Hematopoietic multipotent progenitor cell treated with erythropoietin and hydrocortisone succinate and interleukin-3 and kit ligand, for 4 days (in vitro differentiated cells): ENCODE results near the gene TCEA2.
"Not testable (repeated sequence)": the region's sequence is repeated elsewhere in the genome, so short reads cannot be mapped to it uniquely, and the experiment has no call there.

Source experiments
- DNase-seq: peaks from one replicate; pipeline ENCODE4 v3.0.0-alpha.2; 2015

The TCEA2 gene

DNA sequence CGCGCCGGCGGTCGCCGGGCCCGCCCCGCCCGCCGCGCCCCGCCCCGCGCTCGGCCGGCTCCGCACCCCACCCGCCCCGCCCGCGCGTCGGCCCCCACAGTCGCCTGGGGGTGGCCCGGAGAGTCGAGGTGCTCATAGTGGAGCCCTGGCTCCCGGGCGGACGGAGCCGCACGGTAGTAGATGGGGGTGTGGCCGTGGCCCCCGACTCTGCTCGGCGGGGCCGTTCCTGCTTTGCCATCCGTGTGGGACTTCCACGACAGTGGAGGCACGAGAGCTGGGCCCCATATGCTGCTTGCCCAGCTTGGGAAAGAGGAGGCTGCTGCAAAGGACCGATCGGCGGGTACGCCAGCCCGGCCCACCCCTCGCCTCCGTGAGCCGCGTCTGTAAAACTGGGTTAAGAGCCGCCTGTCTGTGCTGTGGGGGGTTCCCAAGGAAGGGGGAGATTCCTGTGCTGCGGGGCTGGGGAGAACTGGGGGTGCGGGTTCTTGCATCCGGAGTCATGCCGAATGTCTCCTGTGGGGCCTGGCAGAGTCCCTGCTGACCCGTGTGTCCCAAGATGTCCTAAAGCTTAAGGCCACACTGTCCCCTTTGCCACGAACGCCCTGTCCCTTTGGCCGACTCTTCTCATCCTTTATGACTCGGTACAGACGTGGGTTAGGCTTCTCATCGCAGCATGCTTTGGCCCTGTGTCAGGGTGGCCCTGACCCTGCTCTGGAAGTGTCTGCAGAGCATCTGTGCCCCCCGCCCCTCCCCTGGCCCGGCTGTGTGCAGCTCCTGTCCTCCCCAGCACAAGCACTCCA, 17.2 kb downstream of the TCEA2 start, which contains the start of gene OPRL1:
OPRL1 (plus strand) TSS at position 70 of the 800 bp plus-strand sequence. CDS start 12,639 bp downstream, outside the sequence.
- no peak for DNase-seq

DNA sequence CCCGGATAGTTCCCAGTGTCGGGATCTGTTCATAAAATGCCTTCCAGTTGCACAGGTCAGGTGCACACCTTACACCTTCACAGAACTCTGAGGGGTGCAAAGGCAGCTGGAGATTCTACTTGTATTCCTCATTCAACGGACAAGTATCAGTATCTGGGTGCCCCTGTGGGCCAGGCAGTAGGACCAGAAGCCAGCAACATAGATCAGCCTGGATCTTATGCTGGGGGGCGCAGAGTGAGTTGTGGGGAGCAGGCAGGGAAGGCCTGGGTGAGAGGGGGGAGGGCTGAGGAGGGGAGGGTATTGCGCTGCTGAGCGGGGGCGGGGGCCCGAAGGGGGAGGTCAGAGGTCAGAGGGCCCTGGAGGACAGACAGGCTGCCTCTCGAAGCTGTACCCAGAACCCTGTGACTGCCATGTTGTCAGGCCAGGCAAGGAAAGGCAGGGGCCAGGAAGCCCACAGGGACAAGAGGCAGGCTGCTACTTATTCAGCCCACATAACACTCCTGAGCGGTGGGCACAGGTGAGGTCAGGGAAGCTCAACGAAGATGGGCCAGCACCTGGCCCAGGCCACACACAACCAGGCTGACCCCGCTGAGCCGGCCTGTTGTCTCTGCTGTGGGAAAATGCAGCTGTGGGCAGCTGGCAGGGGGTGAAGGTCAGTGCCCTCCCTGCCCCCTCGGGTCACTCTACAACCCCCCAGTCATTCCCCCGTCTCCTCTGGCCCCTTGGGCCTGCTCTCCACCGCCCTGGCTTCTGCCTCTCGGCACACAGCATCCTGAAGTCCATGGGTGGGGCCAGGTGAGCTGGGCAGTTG, 18.0 kb downstream of the TCEA2 start:
- DNase-seq, result no peak

DNA sequence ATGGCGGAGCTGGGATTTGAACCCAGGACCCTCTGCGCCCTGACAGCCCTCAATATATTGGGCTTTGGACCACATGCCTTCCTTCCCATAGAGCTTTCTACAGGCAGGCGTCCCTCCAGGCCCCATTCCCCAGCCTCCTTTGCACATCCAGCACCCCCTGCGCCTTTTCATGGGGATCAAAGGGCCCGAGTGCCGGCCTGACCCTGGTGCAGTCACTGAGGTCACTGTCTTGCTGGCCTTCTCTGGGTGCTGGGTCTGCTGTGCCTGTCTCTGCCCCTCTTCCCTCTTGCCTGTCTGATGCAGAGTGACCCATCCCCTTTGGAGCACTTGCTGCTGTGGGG, 18.6 kb downstream of the TCEA2 start:
- no peak for DNase-seq

DNA sequence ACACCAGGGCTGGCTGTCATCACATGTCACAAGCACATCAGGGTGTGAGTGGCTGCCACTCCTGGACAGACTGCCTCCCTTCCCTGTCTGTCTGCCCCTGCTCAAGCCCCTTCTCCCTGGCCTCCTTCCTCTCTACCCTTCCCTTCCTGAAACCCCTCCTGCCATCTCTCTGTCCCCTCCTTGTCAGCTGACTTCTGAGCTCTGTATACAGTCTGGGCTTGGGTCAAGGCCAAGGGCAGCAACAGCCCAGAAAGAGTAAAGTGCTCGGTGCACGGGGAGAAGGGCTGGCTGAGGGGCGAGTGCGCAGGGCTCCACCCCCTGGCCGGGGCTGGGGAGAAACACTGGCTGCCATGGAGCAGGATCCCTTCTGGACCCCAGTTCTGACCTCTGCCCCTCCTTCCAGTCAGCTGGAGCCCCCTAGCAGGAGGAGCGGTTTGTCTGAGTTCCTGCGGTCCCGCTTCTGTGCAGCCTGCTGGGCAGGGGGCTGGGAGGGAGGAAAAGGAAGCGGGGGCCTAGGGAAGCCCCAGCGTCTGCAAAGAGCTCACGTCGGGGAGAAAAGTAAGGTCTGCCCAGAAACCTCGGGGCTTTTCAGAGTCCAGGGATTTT, 19.2 kb downstream of the TCEA2 start:
- DNase-seq, result peak; percentile 52

DNA sequence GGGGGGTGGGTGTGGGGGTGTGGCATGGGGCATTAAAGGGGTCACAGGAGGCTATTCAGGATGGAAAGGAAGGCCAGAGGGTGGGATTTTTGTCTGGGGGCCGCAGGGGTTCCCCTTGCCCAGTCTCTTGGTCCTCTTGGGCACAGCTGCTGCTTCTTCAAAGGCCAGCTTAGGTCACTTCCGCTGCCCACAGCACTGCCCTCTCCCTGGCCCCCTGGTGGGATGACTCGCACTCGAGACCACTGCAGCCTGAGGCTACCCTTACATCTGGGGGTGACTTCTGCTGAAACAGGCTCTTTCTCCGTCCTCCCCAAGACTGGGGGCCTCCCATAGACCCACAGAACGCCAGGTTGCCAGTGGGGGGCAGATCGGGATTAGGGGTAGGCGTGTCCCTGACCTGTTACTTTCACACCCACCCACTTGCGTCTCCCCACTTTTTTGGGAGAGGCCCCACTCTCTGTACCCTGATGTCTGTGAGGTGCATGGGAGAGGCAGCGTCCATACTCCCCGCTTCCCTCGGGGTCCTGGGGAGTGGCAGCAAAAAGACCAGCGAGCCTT, 19.9 kb downstream of the TCEA2 start:
- DNase-seq, result no peak

DNA sequence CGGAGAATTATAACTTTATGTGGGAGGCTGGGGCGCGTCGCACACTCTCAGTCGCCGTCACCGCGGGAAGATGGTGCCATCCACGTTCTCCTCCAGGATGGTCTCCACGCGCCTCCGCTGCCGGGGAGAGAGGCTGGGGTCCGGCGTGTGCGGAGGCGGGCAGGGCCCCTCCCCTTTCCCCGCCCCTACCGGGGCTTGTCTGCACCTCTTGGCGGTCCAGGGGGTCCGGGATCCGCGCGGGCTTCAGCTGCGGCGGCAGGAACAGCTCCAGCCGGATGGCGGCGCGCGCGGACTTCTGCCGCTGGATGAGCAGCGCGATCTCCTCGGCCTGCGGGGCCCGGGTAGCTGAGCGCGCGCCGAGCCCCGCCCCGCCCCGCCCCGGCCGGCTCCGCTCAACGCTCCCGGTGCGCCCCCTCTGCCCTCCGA, 20.4 kb downstream of the TCEA2 start:
- DNase-seq, result peak; percentile 85

DNA sequence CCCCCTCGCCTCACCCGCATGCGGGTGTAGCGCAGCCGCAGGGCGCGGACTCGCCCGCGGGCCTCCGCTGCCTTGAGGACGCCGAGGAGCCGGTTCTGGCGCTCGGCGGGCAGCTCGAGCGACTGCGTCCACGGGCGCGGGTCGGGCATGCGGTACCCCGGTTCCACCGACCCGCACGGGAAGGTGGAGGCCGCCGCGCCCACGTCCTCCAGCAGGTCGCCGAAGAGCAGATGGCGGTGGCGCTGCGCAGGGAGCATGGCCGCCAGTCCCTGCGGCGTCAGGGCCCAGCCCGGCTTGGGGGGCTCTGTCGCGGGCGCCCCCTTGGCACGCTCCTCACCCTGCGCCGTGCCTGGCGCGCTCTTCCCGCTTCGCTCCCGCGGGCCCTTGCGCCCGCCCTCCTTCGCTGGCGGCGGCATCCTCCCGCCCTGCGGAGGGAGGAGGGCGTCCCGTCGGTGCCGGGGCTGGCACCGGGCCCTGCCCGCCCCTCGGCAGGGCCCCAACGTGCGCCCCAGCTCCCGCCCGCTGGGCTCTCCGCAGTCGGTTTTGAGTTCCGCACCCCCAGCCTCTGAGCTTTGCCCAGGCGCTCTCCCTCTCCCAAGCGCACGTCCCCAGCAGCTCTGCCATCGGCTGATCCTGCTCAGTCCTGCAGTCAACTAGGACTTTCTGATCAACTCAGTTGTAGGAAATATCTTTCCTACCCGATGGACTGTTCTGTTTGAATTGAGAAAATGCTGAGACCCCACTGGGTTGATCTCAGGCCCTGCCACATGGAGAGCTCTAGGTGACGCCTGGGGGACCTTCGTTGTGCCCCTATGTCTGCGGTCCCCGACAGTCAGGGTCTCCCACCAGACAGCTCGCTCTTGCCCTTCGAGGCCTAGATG, 21.0 kb downstream of the TCEA2 start, which contains the start of gene LKAAEAR1:
LKAAEAR1 (minus strand) TSS at position 595 of the 881 bp plus-strand sequence; CDS start at position 416, 179 bp downstream.
- DNase-seq, result no peak

DNA sequence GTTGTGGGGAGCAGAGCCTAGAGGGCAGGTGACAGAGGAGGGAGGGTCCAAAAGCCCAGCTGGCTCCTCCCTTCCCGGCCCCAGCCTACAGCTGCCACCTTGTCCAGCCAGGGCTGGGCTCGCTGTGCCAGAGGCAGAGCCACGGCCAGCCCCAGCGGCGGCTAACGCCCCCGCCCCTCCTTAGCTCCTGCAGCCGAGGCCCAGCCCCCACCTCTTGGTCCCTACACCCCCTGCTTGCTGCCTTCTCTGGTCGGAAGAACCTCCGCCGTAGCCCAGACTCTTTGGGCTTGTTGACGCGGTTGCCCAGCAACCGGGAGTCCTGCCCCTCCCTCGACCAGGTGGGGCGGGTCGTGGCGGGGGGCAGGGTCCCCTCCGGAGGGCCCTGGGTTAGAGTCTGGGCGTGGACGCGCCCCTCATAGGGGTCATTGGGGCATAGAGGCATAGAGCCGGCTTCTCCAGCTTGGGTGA, 21.7 kb downstream of the TCEA2 start:
- no peak for DNase-seq

DNA sequence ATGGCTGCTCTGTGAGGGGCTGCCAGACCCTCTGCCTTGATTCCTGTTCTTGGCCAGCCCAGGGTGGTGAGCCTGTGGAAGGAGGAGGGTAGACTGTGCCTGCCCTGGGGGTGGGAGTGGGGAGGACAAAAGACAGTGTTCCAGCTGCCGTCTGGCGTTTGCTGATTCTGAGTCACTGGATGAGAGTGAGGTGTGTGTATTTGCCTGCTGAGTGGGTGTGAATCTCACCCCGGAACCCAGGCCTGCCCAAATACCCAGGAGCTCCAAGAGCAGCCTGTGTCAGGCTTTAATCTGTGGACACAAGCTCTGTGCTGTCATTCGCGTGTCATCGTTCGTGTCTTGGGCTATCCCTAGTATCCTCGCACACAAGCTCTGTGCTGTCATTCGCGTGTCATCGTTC, 23.8 kb downstream of the TCEA2 start:
- DNase-seq, result no peak

DNA sequence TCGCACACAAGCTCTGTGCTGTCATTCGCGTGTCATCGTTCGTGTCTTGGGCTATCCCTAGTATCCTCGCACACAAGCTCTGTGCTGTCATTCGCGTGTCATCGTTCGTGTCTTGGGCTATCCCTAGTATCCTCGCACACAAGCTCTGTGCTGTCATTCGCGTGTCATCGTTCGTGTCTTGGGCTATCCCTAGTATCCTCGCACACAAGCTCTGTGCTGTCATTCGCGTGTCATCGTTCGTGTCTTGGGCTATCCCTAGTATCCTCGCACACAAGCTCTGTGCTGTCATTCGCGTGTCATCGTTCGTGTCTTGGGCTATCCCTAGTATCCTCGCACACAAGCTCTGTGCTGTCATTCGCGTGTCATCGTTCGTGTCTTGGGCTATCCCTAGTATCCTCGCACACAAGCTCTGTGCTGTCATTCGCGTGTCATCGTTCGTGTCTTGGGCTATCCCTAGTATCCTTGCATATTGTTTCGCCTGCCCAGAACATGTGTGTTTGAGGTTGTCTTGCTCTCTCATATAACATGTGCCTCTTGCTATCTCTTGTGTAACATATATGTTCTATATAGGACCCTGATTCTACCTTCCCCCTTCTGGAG, 24.3 kb downstream of the TCEA2 start:
- not testable (repeated sequence) for DNase-seq

DNA sequence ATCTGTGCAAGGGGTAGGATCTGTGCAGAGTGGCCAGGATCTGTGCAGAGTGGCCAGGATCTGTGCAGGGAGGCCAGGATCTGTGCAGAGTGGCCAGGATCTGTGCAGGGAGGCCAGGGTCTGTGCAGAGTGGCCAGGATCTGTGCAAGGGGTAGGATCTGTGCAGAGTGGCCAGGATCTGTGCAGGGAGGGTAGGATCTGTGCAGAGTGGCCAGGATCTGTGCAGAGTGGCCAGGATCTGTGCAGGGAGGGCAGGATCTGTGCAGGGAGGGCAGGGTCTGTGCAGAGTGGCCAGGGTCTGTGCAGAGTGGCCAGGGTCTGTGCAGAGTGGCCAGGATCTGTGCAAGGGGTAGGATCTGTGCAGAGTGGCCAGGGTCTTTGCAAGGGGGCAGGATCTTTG, 25.6 kb downstream of the TCEA2 start:
- not testable (repeated sequence) for DNase-seq

DNA sequence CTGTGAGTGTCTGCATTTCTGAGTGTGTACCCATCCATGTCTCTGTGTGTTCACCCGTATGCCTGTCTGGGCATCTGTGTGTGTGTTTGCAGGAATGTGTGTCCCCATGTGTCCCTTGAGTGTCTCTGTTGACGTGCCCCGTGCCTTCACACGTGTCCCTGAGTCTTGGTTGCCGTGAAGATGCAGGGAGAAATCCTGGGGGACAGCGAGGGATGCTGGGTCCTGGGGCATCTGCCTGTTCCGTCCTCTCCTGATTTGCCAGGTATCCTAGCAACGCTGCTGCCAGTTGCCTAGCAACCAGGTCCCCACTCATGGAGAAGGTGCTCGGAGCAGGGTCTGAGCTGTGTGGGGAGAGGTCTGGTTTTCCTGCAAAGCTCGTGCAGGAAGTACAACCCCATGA, 27.2 kb downstream of the TCEA2 start:
- DNase-seq, result no peak

DNA sequence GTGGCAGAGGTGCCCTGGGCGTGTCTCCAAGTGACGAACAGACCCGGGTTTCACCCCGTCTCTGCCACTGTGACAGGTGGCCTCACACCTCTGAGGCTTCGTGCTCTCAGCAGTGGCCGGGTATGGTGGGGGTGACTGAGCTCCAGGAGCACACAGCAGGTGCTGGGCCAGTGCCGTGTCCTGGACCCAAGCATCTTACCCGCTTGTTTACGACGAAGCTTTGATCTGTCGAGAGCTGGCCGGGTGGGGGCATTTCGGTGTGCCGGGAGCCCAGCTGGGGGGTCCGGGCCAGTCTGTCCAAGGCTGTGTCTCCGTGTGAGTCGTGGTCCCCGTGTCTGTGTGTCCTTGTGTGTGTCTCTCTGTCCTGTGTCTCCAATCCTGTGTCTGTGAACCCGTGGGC, 28.3 kb downstream of the TCEA2 start:
- no peak for DNase-seq

DNA sequence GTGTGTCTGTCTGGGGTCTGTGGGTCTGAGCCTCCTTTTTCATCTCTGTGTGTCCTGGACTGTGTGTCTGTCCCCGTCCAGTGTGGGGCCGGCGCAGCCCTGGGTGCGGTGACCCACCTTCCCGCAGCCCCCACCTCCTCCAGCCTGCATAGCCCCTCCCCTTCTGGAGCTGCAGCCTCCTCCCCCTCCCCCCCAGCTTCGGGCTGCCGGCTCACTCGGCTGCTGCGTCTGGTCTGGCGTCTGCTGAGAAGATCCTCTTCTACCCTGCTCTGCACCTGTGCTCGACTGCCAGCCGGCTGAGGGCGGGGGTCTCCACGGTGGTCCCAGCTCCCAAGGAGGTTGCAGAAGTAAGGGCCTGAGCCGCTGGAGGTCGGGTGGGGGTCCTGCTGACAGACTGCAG, 28.8 kb downstream of the TCEA2 start:
- no peak for DNase-seq

DNA sequence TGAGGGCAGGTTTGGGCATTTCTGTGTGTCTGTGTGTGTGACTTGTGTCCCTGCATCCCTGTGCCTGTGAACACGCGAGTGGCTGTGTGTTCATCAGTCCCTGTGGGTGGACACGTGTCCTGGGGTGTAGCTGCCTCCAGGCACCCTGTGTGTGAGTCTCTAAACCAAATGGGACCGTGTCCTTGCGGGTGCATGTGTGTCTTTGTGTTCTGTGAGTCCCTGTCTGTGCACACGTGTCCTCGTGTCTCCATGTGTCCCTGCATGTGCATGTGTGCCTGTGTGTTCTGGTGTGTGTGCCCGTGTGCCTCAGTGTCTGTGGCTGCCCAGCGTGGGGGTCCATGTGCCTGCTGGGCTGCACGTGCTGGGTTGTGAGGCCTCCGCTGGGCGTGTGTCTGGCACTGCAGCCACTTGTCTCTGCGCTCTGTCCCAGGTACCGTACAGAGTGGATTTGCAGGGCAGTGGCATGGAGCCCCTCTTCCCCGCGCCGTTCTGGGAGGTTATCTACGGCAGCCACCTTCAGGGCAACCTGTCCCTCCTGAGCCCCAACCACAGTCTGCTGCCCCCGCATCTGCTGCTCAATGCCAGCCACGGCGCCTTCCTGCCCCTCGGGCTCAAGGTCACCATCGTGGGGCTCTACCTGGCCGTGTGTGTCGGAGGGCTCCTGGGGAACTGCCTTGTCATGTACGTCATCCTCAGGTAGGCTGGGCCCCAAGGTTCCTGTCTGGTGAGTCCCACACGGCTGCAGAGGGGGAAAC, 29.4 kb downstream of the TCEA2 start:
- DNase-seq, result no peak

DNA sequence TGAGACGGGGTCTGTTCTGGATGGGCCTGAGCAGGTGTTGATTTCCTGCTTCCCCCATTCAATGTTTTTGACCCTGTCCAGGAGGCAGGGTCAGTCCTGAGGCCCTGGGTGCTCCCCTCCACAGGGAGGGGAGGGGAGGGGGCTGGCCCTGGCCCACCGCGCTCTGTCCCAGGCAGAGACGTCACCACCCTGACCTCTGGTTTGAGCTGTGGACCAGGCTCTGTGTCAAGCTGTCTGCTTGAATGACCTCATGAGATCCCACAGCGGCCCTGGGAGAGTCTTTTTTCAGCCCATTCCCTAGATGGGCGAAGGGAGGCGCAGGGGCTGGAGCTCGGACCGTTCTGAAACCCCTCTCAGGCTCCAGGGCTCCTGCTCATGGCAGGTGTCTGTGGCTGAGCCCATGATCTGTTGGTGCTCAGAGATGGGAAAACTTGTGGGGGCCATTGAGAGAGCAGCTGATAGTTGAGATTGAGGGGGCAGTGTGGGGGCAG, 30.1 kb downstream of the TCEA2 start:
- no peak for DNase-seq

DNA sequence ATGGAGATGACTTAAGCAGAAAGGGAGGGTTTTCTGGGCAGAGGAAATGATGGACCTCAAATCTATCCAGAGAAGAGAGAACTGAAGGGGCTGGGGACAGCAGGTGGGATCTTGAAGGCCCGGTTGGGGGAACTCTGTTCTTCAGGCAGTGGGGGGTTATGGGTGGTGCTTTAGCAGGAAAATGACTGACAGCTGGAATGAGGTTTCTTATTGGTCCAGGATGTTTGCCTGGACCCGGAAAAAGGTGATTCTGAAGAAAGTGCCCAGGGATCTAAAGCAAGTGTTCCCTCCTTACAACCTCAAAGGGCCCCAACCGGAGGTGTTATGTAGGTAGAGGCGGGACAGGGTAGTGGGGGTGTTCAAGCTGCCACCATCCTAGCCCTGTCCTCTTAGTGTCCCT, 32.5 kb downstream of the TCEA2 start:
- no peak for DNase-seq

DNA sequence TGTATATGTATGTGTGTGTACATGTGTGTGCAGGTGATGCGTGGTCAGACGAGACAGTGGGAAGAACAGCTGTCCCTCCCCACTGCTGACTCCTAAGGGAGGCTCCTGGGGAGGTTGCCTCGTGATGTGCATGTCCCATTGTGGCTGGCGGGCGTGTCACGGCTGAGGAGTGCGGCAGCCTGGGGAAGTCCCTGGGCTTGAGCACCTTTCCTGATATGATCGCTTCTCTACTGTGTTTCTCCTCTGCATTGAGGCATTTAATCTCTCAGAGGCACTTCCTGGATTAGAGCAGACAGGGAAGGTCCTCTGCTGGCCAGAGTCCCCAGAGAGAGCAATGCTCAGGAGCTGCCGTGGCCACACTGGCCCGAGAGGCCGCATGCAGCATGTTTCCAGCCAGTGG, 32.9 kb downstream of the TCEA2 start:
- DNase-seq, result no peak

DNA sequence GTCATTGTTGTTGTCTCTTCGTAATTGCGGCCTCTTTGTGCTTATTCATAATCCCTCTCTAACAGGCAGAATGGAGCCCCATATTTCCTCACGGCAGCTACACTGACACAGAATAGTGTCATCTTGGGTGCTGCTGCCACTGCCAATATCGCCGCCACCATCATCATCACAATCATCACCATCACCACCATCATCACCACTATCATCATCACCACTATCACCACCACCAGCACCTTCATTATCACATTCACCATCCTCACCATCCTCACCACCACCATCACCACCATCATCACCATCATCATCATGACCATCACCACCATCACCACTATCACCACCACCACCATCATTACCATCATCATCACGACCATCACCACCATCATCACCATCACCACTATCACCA, 33.5 kb downstream of the TCEA2 start:
- DNase-seq, result no peak

DNA sequence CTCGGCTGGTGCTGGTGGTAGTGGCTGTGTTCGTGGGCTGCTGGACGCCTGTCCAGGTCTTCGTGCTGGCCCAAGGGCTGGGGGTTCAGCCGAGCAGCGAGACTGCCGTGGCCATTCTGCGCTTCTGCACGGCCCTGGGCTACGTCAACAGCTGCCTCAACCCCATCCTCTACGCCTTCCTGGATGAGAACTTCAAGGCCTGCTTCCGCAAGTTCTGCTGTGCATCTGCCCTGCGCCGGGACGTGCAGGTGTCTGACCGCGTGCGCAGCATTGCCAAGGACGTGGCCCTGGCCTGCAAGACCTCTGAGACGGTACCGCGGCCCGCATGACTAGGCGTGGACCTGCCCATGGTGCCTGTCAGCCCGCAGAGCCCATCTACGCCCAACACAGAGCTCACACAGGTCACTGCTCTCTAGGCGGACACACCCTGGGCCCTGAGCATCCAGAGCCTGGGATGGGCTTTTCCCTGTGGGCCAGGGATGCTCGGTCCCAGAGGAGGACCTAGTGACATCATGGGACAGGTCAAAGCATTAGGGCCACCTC, 35.5 kb downstream of the TCEA2 start:
- DNase-seq, result no peak
